NCI-H82 (cell line): ENCODE data around the gene ANKRD34C.
"Not testable (repeated sequence)": the region's sequence is repeated elsewhere in the genome, so short reads cannot be mapped to it uniquely, and the experiment has no call there.

ENCODE experiments used
- DNase-seq: peaks from one replicate; lab custom pipeline; 2025; lab: John Stamatoyannopoulos, UW

Gene ANKRD34C

GRCh38 chr15:79310985-79311900, 28.7 kb downstream of the ANKRD34C start, which contains the start of gene TMED3:
Gene TMED3, plus strand, starts transcription at chr15:79311112. Its CDS starts 138 bp downstream, at chr15:79311250.
- DNase-seq = peak; percentile 94

GRCh38 chr15:79311901-79312553, 29.5 kb downstream of the ANKRD34C start:
- peak; percentile 43 for DNase-seq

- no peak for DNase-seq
Measured at GRCh38 chr15:79314186-79314585, 31.7 kb downstream of the ANKRD34C start.

- no peak for DNase-seq
Measured at GRCh38 chr15:79314811-79315210, 32.3 kb downstream of the ANKRD34C start.

GRCh38 chr15:79315623-79316328, 33.3 kb downstream of the ANKRD34C start:
- no peak for DNase-seq

GRCh38 chr15:79316864-79317263, 34.3 kb downstream of the ANKRD34C start:
- no peak for DNase-seq

GRCh38 chr15:79319973-79320372, 37.5 kb downstream of the ANKRD34C start:
- DNase-seq = not testable (repeated sequence)

GRCh38 chr15:79321876-79322275, 39.4 kb downstream of the ANKRD34C start:
- no peak for DNase-seq

- no peak for DNase-seq
Measured at GRCh38 chr15:79322306-79322705, 39.8 kb downstream of the ANKRD34C start.

GRCh38 chr15:79322945-79323344, 40.4 kb downstream of the ANKRD34C start:
- DNase-seq = no peak

- no peak for DNase-seq
Measured at GRCh38 chr15:79329171-79329611, 46.7 kb downstream of the ANKRD34C start.
